Body of pancreas (tissue), 4 donors: ENCODE data around the gene C15orf39. TPM values are rescaled to one million over a fixed set of nuclear protein-coding genes. Genes with fewer than 3 reads are reported as not detected.

ENCODE experiments used
- ATAC-seq: fragments of 150-250 bp; one replicate; pipeline ENCODE4 v1.9.1; 2016
- DNase-seq, 4 donors: peaks; one replicate each; pipeline ENCODE4 v3.0.0-alpha.2; 2019
- H3K27ac ChIP-seq, 4 donors: fragments of 200-600 bp; sonication (generic); 1 replicate in 3 of 4; 2 replicates in 1 of 4; pipeline versions ENCODE4 v1.5.1 to v1.6.1; 2016 to 2019; ENCODE audit warnings: mild to moderate bottlenecking in 1 of 4, mixed read lengths in 1 of 4, moderate library complexity in 1 of 4
- H3K27me3 ChIP-seq, 2 donors: fragments of 200-600 bp; sonication (generic); one replicate each; pipeline ENCODE4 v1.6.0; 2016; ENCODE audit warnings: mild to moderate bottlenecking in 1 of 2
- H3K36me3 ChIP-seq, 2 donors: fragments of 200-600 bp; sonication (generic); replicated peaks in 1 of 2; 2 replicates each; pipeline ENCODE4 v1.5.1; 2016; ENCODE audit warnings: low read depth in 2 of 2; ENCODE audit not compliant: insufficient read depth in 1 of 2
- H3K4me1 ChIP-seq: fragments of 200-600 bp; sonication (generic); one replicate; pipeline ENCODE4 v1.6.0; 2016
- H3K4me3 ChIP-seq, 2 donors: fragments of 200-600 bp; sonication (generic); 1 replicate in 1 of 2; 2 replicates in 1 of 2; pipeline ENCODE4 v1.5.1; 2016 to 2019
- H3K9me3 ChIP-seq, 3 donors: fragments of 200-600 bp; sonication (generic); 1 replicate in 2 of 3; 2 replicates in 1 of 3; pipeline ENCODE4 v1.5.1; 2016
- CTCF ChIP-seq, 7 experiments: fragments of 450-650 bp in 4 of 7; fragments of 200-600 bp in 3 of 7; sonication (generic) in 3 of 7; IDR thresholded peaks; one replicate each; pipeline ENCODE4 v1.5.1; 2016 to 2019; ENCODE audit warnings: antibody characterized with exemption in 7 of 7
- POLR2A ChIP-seq, 3 donors: fragments of 450-650 bp; IDR thresholded peaks; one replicate each; pipeline ENCODE4 v1.6.1; 2016; ENCODE audit warnings: antibody characterized with exemption in 3 of 3, mild to moderate bottlenecking in 2 of 3
- WGBS, 2 donors: methylation state at CpG; one replicate each; pipeline ENCODE4 v1.1.5; 2017; 5-methylcytosine and 5-hydroxymethylcytosine counted together
- intact Hi-C: fragments of 100-400 bp; cut with DNase I; formaldehyde crosslinking; loops from one replicate; pipeline ENCODE4 v1.15.1; 2023
- total RNA-seq, 2 donors: library from RNA; depleted of rRNA; stranded (reverse); fragments of >200 nt; gene quantifications; one replicate each; pipeline ENCODE4 v1.1.0, GENCODE V29; 2016

The C15orf39 gene
- total RNA-seq, 2 donors from 2014 or later: 12.5 to 30.3 TPM

- ATAC-seq (no peak), DNase-seq (no peak)
- Histone ChIP-seq H3K27me3 (no peaks in the 10 kb centered on the region), H3K4me1 (no peaks in the 10 kb centered on the region), H3K9me3 (no peaks in the 10 kb centered on the region), H3K27ac (no peak overlapping the region), H3K4me3 (no peak overlapping the region), H3K36me3 (no peaks in the 10 kb centered on the region)
- intact Hi-C loops: no loop called here
- TF ChIP-seq POLR2A (IDR thresholded peaks at IDR 0.05): no peak
- no peak for TF ChIP-seq CTCF (IDR thresholded peaks at IDR 0.05)
- 63 to 70% methylated on average over 5 of the region's 5 CpGs for WGBS, 2 donors
Measured at GRCh38 chr15:75167588-75168350, 33.9 kb upstream of the C15orf39 start.

- H3K27ac ChIP-seq: no peak overlapping the region
- intact Hi-C loops: no loop called here
- WGBS, 2 donors: 68 to 90% methylated on average over 4 of the region's 4 CpGs
- DNase-seq (no peak), ATAC-seq (no peak)
- no peaks in the 10 kb centered on the region for H3K36me3 ChIP-seq
- no peaks in the 10 kb centered on the region for H3K4me1 ChIP-seq
- TF ChIP-seq CTCF (IDR thresholded peaks at IDR 0.05) (no peak), POLR2A (IDR thresholded peaks at IDR 0.05) (no peak)
- H3K27me3 ChIP-seq: no peaks in the 10 kb centered on the region
- no peaks in the 10 kb centered on the region for H3K9me3 ChIP-seq
- H3K4me3 ChIP-seq: no peak overlapping the region
Measured at GRCh38 chr15:75168374-75168773, 33.3 kb upstream of the C15orf39 start.

GRCh38 chr15:75170203-75170602 lies 31.5 kb upstream of the C15orf39 start:
- 83 to 94% methylated on average over 1 of the region's 1 CpG for WGBS, 2 donors
- Histone ChIP-seq H3K27me3 (no peaks in the 10 kb centered on the region), H3K4me3 (no peak overlapping the region), H3K27ac (peak overlapping the region in 1 of 4 donors; percentile 9), H3K9me3 (no peaks in the 10 kb centered on the region), H3K4me1 (peaks cover 1% of the 10 kb centered on the region), H3K36me3 (no peaks in the 10 kb centered on the region)
- intact Hi-C loops: no loop called here
- DNase-seq: no peak
- no peak for ATAC-seq
- TF ChIP-seq CTCF (IDR thresholded peaks at IDR 0.05): no peak
- TF ChIP-seq POLR2A (IDR thresholded peaks at IDR 0.05): no peak

GRCh38 chr15:75170711-75171341 lies 30.9 kb upstream of the C15orf39 start:
- ATAC-seq: peak; percentile 44
- H3K4me3 ChIP-seq: no peak overlapping the region
- H3K36me3 ChIP-seq: no peaks in the 10 kb centered on the region
- no peaks in the 10 kb centered on the region for H3K27me3 ChIP-seq
- DNase-seq: peak in 2 of 4 donors; percentile 29 to 50
- intact Hi-C loops: no loop called here
- TF ChIP-seq POLR2A (IDR thresholded peaks at IDR 0.05): no peak
- TF ChIP-seq CTCF (IDR thresholded peaks at IDR 0.05): no peak
- H3K9me3 ChIP-seq: no peaks in the 10 kb centered on the region
- peaks cover 7% of the 10 kb centered on the region for H3K4me1 ChIP-seq
- H3K27ac ChIP-seq: peak overlapping the region in 2 of 4 donors; percentile 9 to 18
- 73 to 75% methylated on average over 6 of the region's 6 CpGs for WGBS, 2 donors
